ENCODE data around the gene APLNR.

DNA sequence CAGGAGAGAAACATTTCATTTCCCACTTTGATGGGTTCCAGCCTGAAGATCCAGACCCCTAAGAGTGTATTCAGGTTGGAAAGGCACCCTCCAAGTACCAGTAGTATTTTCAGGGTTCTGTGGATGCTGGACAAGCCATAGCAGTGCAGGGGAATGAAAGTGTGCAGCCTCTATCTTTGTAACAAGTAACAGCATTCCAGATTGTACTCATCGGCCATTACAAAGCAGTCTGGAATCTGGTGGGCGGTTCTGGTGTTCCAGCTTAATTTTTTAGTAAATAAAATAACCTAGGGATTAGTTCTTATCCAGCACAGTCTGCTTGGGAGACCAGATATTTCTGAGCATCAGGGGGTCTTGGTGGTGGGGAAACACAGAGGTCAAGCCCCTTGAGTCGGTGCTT, 22.6 kb downstream of the APLNR start:
- TF ChIP-seq, protein P1, sequence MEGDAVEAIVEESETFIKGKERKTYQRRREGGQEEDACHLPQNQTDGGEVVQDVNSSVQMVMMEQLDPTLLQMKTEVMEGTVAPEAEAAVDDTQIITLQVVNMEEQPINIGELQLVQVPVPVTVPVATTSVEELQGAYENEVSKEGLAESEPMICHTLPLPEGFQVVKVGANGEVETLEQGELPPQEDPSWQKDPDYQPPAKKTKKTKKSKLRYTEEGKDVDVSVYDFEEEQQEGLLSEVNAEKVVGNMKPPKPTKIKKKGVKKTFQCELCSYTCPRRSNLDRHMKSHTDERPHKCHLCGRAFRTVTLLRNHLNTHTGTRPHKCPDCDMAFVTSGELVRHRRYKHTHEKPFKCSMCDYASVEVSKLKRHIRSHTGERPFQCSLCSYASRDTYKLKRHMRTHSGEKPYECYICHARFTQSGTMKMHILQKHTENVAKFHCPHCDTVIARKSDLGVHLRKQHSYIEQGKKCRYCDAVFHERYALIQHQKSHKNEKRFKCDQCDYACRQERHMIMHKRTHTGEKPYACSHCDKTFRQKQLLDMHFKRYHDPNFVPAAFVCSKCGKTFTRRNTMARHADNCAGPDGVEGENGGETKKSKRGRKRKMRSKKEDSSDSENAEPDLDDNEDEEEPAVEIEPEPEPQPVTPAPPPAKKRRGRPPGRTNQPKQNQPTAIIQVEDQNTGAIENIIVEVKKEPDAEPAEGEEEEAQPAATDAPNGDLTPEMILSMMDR (IDR thresholded peaks at IDR 0.05; ENCODE audit: low read depth, low read length) = no peak
- no peak for TF ChIP-seq POLR2A (IDR thresholded peaks at IDR 0.05; ENCODE audit: extremely low read depth, insufficient read length)
- TF ChIP-seq, protein P2, sequence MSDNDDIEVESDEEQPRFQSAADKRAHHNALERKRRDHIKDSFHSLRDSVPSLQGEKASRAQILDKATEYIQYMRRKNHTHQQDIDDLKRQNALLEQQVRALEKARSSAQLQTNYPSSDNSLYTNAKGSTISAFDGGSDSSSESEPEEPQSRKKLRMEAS (IDR thresholded peaks at IDR 0.05; ENCODE audit: low read depth, low read length) = no peak
